ENCODE results near the gene COL19A1.

The COL19A1 gene

GRCh38 chr6:69835414-69836179 lies 30.8 kb upstream of the COL19A1 start:
- H3K9me3 ChIP-seq (ENCODE audit: control insufficient read depth, low read length), result no peaks in the 10 kb centered on the region
- no peaks in the 10 kb centered on the region for H3K27me3 ChIP-seq (replicated peaks; ENCODE audit: control insufficient read depth, insufficient read depth, low read length)
- H3K4me1 ChIP-seq (ENCODE audit: control insufficient read depth, insufficient read depth, low read length), result no peaks in the 10 kb centered on the region
- H3K4me3 ChIP-seq (ENCODE audit: low read length), result peak overlapping the region; percentile 6
- no peaks in the 10 kb centered on the region for H3K36me3 ChIP-seq (ENCODE audit: control insufficient read depth, insufficient read depth, low read length, severe bottlenecking)
- no peak overlapping the region for H3K9ac ChIP-seq (ENCODE audit: low read length)
- peak; percentile 90 for DNase-seq (ENCODE audit: low read depth)

GRCh38 chr6:69841862-69842261 lies 24.5 kb upstream of the COL19A1 start:
- no peak for DNase-seq (ENCODE audit: low read depth)
- H3K27me3 ChIP-seq (replicated peaks; ENCODE audit: control insufficient read depth, insufficient read depth, low read length), result no peaks in the 10 kb centered on the region
- H3K4me1 ChIP-seq (ENCODE audit: control insufficient read depth, insufficient read depth, low read length), result no peaks in the 10 kb centered on the region
- no peaks in the 10 kb centered on the region for H3K36me3 ChIP-seq (ENCODE audit: control insufficient read depth, insufficient read depth, low read length, severe bottlenecking)
- no peaks in the 10 kb centered on the region for H3K9me3 ChIP-seq (ENCODE audit: control insufficient read depth, low read length)
- H3K9ac ChIP-seq (ENCODE audit: low read length), result no peak overlapping the region
- no peak overlapping the region for H3K4me3 ChIP-seq (ENCODE audit: low read length)

- no peak for DNase-seq (ENCODE audit: low read depth)
- H3K27me3 ChIP-seq (replicated peaks; ENCODE audit: control insufficient read depth, insufficient read depth, low read length), result no peaks in the 10 kb centered on the region
- H3K4me3 ChIP-seq (ENCODE audit: low read length), result no peak overlapping the region
- H3K9me3 ChIP-seq (ENCODE audit: control insufficient read depth, low read length), result no peaks in the 10 kb centered on the region
- H3K36me3 ChIP-seq (ENCODE audit: control insufficient read depth, insufficient read depth, low read length, severe bottlenecking), result no peaks in the 10 kb centered on the region
- no peak overlapping the region for H3K9ac ChIP-seq (ENCODE audit: low read length)
- H3K4me1 ChIP-seq (ENCODE audit: control insufficient read depth, insufficient read depth, low read length), result peaks cover 4% of the 10 kb centered on the region
Observed at GRCh38 chr6:69843189-69843588, 23.2 kb upstream of the COL19A1 start.

- Histone ChIP-seq H3K9me3 (ENCODE audit: control insufficient read depth, low read length) (no peaks in the 10 kb centered on the region), H3K4me3 (ENCODE audit: low read length) (no peak overlapping the region), H3K9ac (ENCODE audit: low read length) (no peak overlapping the region), H3K36me3 (ENCODE audit: control insufficient read depth, insufficient read depth, low read length, severe bottlenecking) (no peaks in the 10 kb centered on the region), H3K27me3 (replicated peaks; ENCODE audit: control insufficient read depth, insufficient read depth, low read length) (no peaks in the 10 kb centered on the region), H3K4me1 (ENCODE audit: control insufficient read depth, insufficient read depth, low read length) (peaks cover 4% of the 10 kb centered on the region)
- no peak for DNase-seq (ENCODE audit: low read depth)
Observed at GRCh38 chr6:69846312-69846711, 20.0 kb upstream of the COL19A1 start.

DNA sequence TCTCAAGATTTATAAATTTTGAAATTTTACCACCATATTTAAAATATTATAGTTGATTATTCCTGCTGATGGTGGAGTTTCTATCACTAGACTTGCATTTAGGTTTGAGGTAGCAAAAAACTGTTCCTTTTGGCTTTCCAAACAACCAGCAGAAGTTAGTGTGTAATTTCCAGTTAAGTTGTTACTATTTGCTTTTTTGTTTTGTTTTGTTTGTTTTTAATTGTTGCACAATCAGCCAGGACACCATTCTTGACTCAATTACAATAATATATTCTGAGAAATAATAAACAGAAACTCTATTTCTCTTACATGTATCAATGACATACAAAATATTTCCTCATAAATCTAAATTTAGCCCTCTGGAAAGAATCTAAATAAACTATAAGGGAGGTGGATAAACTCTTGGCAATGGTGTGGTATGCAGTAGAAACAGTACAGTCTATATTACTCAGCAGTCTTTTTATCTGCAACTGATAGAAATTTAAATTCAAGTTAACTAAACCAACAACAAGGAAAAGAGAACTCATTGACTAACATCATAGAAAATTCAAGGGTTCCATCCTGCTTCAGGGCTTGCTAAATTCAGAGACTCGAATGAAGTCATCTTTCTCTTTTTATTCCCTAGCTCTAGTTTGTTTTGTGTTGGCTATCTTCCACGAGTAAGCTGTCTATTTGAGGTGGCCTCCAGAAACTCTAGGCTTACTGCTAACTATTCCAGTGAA lies 19.4 kb upstream of the COL19A1 start:
- H3K4me3 ChIP-seq (ENCODE audit: low read length), result no peak overlapping the region
- no peaks in the 10 kb centered on the region for H3K36me3 ChIP-seq (ENCODE audit: control insufficient read depth, insufficient read depth, low read length, severe bottlenecking)
- peaks cover 4% of the 10 kb centered on the region for H3K4me1 ChIP-seq (ENCODE audit: control insufficient read depth, insufficient read depth, low read length)
- H3K27me3 ChIP-seq (replicated peaks; ENCODE audit: control insufficient read depth, insufficient read depth, low read length), result no peaks in the 10 kb centered on the region
- H3K9ac ChIP-seq (ENCODE audit: low read length), result no peak overlapping the region
- DNase-seq (ENCODE audit: low read depth), result peak; percentile 62
- H3K9me3 ChIP-seq (ENCODE audit: control insufficient read depth, low read length), result no peaks in the 10 kb centered on the region

DNA sequence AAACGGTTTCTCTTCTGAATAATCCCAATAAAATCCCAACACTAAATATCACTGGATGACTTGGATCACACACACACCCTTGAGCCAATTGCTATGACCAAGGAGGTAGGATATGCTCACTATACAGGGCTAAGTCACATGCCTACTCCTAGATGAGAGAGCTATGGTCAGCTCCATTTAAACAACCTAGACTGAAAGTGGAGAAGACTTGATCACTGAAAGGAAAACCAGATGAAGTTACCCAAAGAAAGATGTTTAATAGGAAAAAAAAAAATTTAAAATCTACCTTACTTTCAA lies 18.9 kb upstream of the COL19A1 start:
- Histone ChIP-seq H3K4me1 (ENCODE audit: control insufficient read depth, insufficient read depth, low read length) (peaks cover 4% of the 10 kb centered on the region), H3K9me3 (ENCODE audit: control insufficient read depth, low read length) (peaks cover 4% of the 10 kb centered on the region), H3K36me3 (ENCODE audit: control insufficient read depth, insufficient read depth, low read length, severe bottlenecking) (no peaks in the 10 kb centered on the region), H3K9ac (ENCODE audit: low read length) (no peak overlapping the region), H3K4me3 (ENCODE audit: low read length) (no peak overlapping the region), H3K27me3 (replicated peaks; ENCODE audit: control insufficient read depth, insufficient read depth, low read length) (no peaks in the 10 kb centered on the region)
- no peak for DNase-seq (ENCODE audit: low read depth)

DNA sequence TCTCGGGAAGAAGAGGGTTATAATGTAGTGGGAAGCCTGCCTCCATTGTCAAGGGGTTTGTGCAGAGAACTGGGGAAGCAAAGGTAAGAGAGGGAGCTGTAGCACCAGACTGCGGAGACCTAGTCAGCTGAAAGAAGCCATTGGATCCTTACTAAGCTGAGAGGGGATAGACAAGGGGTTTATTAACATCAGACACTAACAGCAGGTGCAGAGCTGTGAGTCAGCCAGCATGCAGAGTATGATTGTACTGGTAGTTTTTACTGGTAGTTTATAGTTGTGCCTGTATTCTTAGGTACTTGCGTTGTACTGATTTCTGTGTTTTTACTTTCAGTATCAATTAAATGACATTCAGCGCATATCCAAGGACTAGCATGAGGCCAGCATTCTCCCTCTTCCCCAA lies 17.8 kb upstream of the COL19A1 start:
- Histone ChIP-seq H3K36me3 (ENCODE audit: control insufficient read depth, insufficient read depth, low read length, severe bottlenecking) (no peaks in the 10 kb centered on the region), H3K4me1 (ENCODE audit: control insufficient read depth, insufficient read depth, low read length) (peaks cover 4% of the 10 kb centered on the region), H3K9ac (ENCODE audit: low read length) (no peak overlapping the region), H3K9me3 (ENCODE audit: control insufficient read depth, low read length) (peaks cover 15% of the 10 kb centered on the region), H3K4me3 (ENCODE audit: low read length) (no peak overlapping the region), H3K27me3 (replicated peaks; ENCODE audit: control insufficient read depth, insufficient read depth, low read length) (no peaks in the 10 kb centered on the region)
- no peak for DNase-seq (ENCODE audit: low read depth)

- Histone ChIP-seq H3K9me3 (ENCODE audit: control insufficient read depth, low read length) (peaks cover 19% of the 10 kb centered on the region), H3K9ac (ENCODE audit: low read length) (no peak overlapping the region), H3K36me3 (ENCODE audit: control insufficient read depth, insufficient read depth, low read length, severe bottlenecking) (no peaks in the 10 kb centered on the region), H3K27me3 (replicated peaks; ENCODE audit: control insufficient read depth, insufficient read depth, low read length) (no peaks in the 10 kb centered on the region), H3K4me3 (ENCODE audit: low read length) (no peak overlapping the region), H3K4me1 (ENCODE audit: control insufficient read depth, insufficient read depth, low read length) (no peaks in the 10 kb centered on the region)
- no peak for DNase-seq (ENCODE audit: low read depth)
Observed at GRCh38 chr6:69852706-69853105, 13.7 kb upstream of the COL19A1 start.

DNA sequence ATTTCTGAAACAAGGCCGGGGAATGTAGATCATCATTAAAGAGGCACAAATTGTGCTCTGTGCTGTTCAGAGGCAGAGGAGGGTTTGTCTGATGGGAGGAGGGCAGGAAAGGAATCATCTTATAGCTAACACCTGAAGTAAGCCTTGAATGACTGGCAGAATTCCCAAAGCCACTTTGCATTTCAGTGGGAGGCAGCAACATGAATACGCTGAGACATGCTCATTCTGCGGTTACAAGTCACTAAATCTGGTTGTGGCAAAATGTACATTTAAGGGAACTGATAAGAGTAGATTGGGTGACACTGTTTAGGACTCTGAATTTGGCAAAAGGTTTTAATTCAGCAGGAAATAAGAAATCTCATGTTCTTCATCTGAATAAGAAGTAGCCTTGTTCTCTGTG lies 4.4 kb upstream of the COL19A1 start:
- H3K4me1 ChIP-seq (ENCODE audit: control insufficient read depth, insufficient read depth, low read length), result peaks cover 17% of the 10 kb centered on the region
- no peak for DNase-seq (ENCODE audit: low read depth)
- no peaks in the 10 kb centered on the region for H3K9me3 ChIP-seq (ENCODE audit: control insufficient read depth, low read length)
- H3K36me3 ChIP-seq (ENCODE audit: control insufficient read depth, insufficient read depth, low read length, severe bottlenecking), result no peaks in the 10 kb centered on the region
- H3K4me3 ChIP-seq (ENCODE audit: low read length), result no peak overlapping the region
- no peak overlapping the region for H3K9ac ChIP-seq (ENCODE audit: low read length)
- H3K27me3 ChIP-seq (replicated peaks; ENCODE audit: control insufficient read depth, insufficient read depth, low read length), result peaks cover 12% of the 10 kb centered on the region

GRCh38 chr6:69863766-69864165 lies 2.6 kb upstream of the COL19A1 start:
- Histone ChIP-seq H3K9ac (ENCODE audit: low read length) (no peak overlapping the region), H3K4me1 (ENCODE audit: control insufficient read depth, insufficient read depth, low read length) (peaks cover 17% of the 10 kb centered on the region), H3K27me3 (replicated peaks; ENCODE audit: control insufficient read depth, insufficient read depth, low read length) (peaks cover 15% of the 10 kb centered on the region)

DNA sequence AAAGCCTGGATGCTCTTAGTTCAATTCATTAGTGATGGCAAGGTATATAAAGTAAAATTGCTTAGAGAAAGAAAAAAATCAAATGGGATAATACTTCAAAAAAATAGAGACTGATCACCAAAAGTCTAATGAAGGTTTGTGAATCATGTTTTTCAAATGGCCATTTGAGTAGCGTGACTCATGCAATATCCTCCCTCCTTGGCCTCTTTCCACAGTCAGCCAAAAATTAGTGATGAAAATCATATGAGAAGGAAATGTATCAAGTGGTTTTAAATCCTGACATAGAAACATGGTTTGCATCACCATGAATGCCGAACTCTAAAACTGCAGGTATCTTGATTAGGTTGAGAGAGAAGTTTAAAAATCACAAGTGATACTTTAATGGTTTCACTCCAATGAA lies 1.2 kb upstream of the COL19A1 start:
- H3K27me3 ChIP-seq (replicated peaks; ENCODE audit: control insufficient read depth, insufficient read depth, low read length), result peaks cover 15% of the 10 kb centered on the region
- DNase-seq (ENCODE audit: low read depth), result peak; percentile 89

More at GRCh38 chr6:69863766-69864165, 2.6 kb upstream of the COL19A1 start:
- H3K4me3 ChIP-seq (ENCODE audit: low read length), result no peak overlapping the region
- H3K9me3 ChIP-seq (ENCODE audit: control insufficient read depth, low read length), result no peaks in the 10 kb centered on the region
- no peaks in the 10 kb centered on the region for H3K36me3 ChIP-seq (ENCODE audit: control insufficient read depth, insufficient read depth, low read length, severe bottlenecking)
- no peak for DNase-seq (ENCODE audit: low read depth)

More for the DNA sequence above, 1.2 kb upstream of the COL19A1 start:
- no peaks in the 10 kb centered on the region for H3K36me3 ChIP-seq (ENCODE audit: control insufficient read depth, insufficient read depth, low read length, severe bottlenecking)
- H3K9ac ChIP-seq (ENCODE audit: low read length), result no peak overlapping the region
- no peaks in the 10 kb centered on the region for H3K9me3 ChIP-seq (ENCODE audit: control insufficient read depth, low read length)
- H3K4me1 ChIP-seq (ENCODE audit: control insufficient read depth, insufficient read depth, low read length), result peaks cover 17% of the 10 kb centered on the region
- H3K4me3 ChIP-seq (ENCODE audit: low read length), result no peak overlapping the region
